Stimulated activated CD4-positive, alpha-beta T cell treated with anti-CD3 and anti-CD28 coated beads, Interleukin-12 subunit alpha, Interleukin-12 subunit beta, amount 100 ng/mL, for 24 hours (primary cell): ENCODE measurements around the gene GNRHR.
A peak's percentile ranks its signal among the peaks of the same experiment; 100 is the strongest.
"Not testable (repeated sequence)": the region's sequence is repeated elsewhere in the genome, so short reads cannot be mapped to it uniquely, and the experiment has no call there.

Experiments
- DNase-seq, 2 experiments: peaks; one replicate each; pipeline ENCODE4 v3.0.0-alpha.2; 2020; ENCODE audit warnings: low read depth in 2 of 2

The GNRHR gene

GRCh38 chr4:67727124-67727850 is 26.9 kb downstream of the GNRHR start:
- no peak for DNase-seq

GRCh38 chr4:67725981-67726380 is 28.2 kb downstream of the GNRHR start:
- DNase-seq: no peak

- no peak for DNase-seq
These were observed 29.1 kb downstream of the GNRHR start for GRCh38 chr4:67725132-67725531.

GRCh38 chr4:67723949-67724348 is 30.2 kb downstream of the GNRHR start:
- DNase-seq: no peak

- DNase-seq: no peak
These were observed 30.8 kb downstream of the GNRHR start for GRCh38 chr4:67723341-67723740.

GRCh38 chr4:67721770-67722597 is 32.2 kb downstream of the GNRHR start:
- DNase-seq: no peak

- DNase-seq: no peak
These were observed 32.8 kb downstream of the GNRHR start for GRCh38 chr4:67721315-67721769.

GRCh38 chr4:67719953-67720617 is 34.1 kb downstream of the GNRHR start:
- no peak for DNase-seq

- DNase-seq: no peak
These were observed 35.3 kb downstream of the GNRHR start for GRCh38 chr4:67718848-67719247.

- no peak for DNase-seq
These were observed 36.6 kb downstream of the GNRHR start for GRCh38 chr4:67717586-67717985.

- DNase-seq: no peak
These were observed 39.2 kb downstream of the GNRHR start for GRCh38 chr4:67714955-67715354.

- DNase-seq: no peak
These were observed 40.0 kb downstream of the GNRHR start for GRCh38 chr4:67714248-67714583.

GRCh38 chr4:67713529-67714247 is 40.5 kb downstream of the GNRHR start:
- DNase-seq: no peak

- DNase-seq: no peak
These were observed 41.3 kb downstream of the GNRHR start for GRCh38 chr4:67712650-67713528.

- no peak for DNase-seq
These were observed 42.1 kb downstream of the GNRHR start for GRCh38 chr4:67712000-67712625.

GRCh38 chr4:67706682-67707081 is 47.5 kb downstream of the GNRHR start:
- not testable (repeated sequence) for DNase-seq

GRCh38 chr4:67704843-67705242 is 49.3 kb downstream of the GNRHR start:
- no peak for DNase-seq

- DNase-seq: no peak
These were observed 52.0 kb downstream of the GNRHR start for GRCh38 chr4:67702166-67702565.

GRCh38 chr4:67701517-67701850 is 52.7 kb downstream of the GNRHR start:
- no peak for DNase-seq

- DNase-seq: peak; percentile 86 to 93
These were observed 53.3 kb downstream of the GNRHR start, which contains the start of gene UBA6 for GRCh38 chr4:67700738-67701516. Gene UBA6, minus strand, starts transcription at chr4:67701155. Its CDS starts 36 bp downstream, at chr4:67701119.
